D721Med (cell line): ENCODE measurements around the gene RCVRN.

Experiments used
- DNase-seq: peaks from one replicate; pipeline ENCODE4 v3.0.0; 2011; ENCODE audit warnings: low spot score; ENCODE audit not compliant: insufficient read length
- FAIRE-seq: peaks from 2 replicates; lab custom pipeline; 2011; peaks lifted over from hg19 to GRCh38; lab: Jason Lieb, UNC
- CTCF ChIP-seq: IDR thresholded peaks from 2 replicates; pipeline ENCODE4 v1.5.1; 2012; ENCODE audit warnings: mild to moderate bottlenecking, control low read depth; ENCODE audit not compliant: insufficient read depth; ENCODE audit errors: missing control alignments

The RCVRN gene

GRCh38 chr17:9934331-9934730 lies 29.3 kb upstream of the RCVRN start:
- FAIRE-seq (no peak), DNase-seq (no peak)
- TF ChIP-seq CTCF = no peak

DNA sequence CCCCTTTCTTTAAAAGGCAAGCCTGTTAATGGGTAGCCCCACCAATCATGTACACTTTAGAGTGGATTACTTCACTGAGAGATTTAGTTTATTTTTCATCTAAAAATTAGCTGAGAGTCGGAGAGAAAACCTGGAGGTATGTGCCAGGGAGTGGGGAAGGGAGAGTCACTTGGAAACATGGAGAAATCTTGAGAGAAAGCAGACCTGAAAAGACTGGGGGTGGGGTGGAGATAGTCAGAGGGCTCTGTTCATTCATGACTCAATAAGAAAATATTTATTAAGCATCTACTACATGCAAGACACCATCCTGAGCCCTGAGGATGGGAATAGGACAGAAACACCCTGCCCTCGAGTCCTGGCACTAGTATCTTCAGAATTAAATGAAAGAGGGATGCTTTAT lies 27.4 kb upstream of the RCVRN start:
- FAIRE-seq (no peak), DNase-seq (no peak)
- no peak for TF ChIP-seq CTCF

DNA sequence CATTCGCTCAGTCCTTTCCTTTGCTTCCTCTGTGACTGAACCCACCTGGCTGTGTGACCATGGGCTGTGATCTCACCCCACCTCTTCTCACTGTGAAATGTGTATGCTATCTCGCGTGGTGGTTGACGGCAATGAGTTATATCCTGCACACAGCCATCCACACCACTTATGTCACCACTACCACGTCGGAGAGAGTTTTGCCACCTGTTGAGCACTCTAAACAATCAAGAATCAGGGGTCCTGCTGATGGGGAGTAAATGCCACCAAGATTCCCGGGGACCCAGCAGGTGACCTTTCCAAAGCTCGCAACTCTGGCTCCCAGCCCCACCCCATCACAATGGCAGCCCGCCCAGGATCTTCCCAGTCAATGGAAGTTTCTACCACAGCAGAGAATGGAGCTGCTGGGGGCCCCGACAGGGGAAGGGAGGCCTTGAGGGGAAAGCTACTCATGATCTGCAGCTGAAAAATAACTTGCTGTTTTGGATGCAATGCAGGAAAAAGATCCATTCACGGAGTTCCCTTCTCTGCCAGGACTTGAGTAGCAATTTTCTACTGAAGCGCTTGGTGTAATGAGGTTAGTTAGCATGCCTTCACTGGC lies 26.2 kb upstream of the RCVRN start:
- TF ChIP-seq CTCF = no peak
- no peak for DNase-seq
- FAIRE-seq = no peak

DNA sequence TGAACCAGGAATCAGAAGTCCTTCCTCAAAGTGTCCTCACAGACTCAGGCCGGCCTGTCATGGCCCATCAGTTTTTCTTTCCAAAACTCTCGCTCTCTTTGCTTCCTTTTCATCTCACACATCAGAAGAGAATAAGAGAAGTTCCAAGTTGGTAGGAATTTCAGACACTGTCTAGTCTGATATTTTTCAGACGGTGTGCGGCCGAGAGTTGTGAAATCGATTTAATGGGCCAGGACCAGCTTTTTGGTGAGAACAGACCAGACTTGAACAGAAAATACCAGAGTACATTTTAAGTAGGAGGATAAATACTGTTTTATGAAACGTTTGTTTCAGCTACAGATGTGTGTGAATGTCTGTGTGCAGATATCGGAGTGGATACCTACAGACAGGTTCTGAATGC lies 24.8 kb upstream of the RCVRN start:
- FAIRE-seq (no peak), DNase-seq (no peak)
- TF ChIP-seq CTCF = no peak

- no peak for TF ChIP-seq CTCF
- no peak for DNase-seq
- FAIRE-seq = no peak
Measured at GRCh38 chr17:9928601-9929333, 23.7 kb upstream of the RCVRN start.

DNA sequence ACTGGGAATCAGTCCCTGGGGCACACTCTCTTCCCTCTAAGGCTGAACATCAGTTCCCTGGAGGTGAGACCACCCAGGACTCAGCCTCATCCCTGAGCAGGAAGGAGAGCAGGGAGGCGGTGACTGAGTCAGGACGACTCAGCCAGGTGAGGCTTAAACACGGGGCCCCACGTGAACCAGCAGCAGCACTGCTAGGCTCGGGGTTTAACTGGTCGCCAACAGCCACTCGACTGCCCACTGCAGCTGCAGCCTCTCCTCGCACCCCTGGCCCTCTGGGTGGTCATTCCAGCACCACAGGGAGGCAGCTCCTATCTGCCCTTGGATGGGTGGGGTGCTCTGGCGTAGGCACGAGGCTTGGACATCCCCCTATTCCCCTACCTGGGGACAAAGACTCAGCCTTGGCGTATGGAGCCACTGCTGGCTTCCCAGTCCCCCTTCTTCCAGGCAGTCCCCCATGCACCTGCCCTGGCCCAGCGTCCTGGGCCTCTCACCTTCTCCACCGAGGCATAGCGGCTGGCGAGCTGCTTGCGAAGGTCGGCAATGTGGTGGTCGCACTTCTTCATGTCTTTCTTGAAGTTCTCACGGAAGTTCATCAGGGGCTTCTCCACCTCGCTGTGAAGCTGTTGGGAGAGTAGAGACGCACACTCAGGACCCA lies 21.2 kb upstream of the RCVRN start:
- no peak for TF ChIP-seq CTCF
- FAIRE-seq (no peak), DNase-seq (no peak)

- no peak for DNase-seq
- no peak for TF ChIP-seq CTCF
- FAIRE-seq = no peak
Measured at GRCh38 chr17:9925457-9925856, 20.4 kb upstream of the RCVRN start.
